ENCODE results near the gene BMP7. TPM values are rescaled to one million over a fixed set of nuclear protein-coding genes. Genes with fewer than 3 reads are reported as not detected.

BMP7 gene
- total RNA-seq, 1 experiment from 2014 or later = 7.5 TPM

GRCh38 chr20:57200882-57201695 is 65.4 kb downstream of the BMP7 start:
- TF ChIP-seq EZH2 (IDR thresholded peaks at IDR 0.05; ENCODE audit: borderline replicate concordance, low read depth, low read length, poor library complexity, severe bottlenecking) (no peak), CTCF (conservative IDR thresholded peaks at IDR 0.05; ENCODE audit: low read depth, low read length) (no peak)
- no peak overlapping the region for H3K4me3 ChIP-seq (ENCODE audit: low read depth, low read length, poor library complexity, severe bottlenecking)
- no peaks in the 10 kb centered on the region for H3K4me1 ChIP-seq (ENCODE audit: insufficient read depth, low read length, poor library complexity, severe bottlenecking)
- H3K36me3 ChIP-seq (ENCODE audit: insufficient read depth, low read length, poor library complexity, severe bottlenecking) = no peaks in the 10 kb centered on the region
- no peak for DNase-seq (ENCODE audit: low spot score)
- H3K9me3 ChIP-seq (ENCODE audit: low read depth, low read length, poor library complexity, severe bottlenecking) = no peaks in the 10 kb centered on the region
- no TSS peak for BruUV-seq (replicated peaks)
- no peak overlapping the region for H3K27ac ChIP-seq (ENCODE audit: low read depth, low read length, poor library complexity, severe bottlenecking)
- POLR2A ChIA-PET (ENCODE audit: low non-redundant PET) = no interaction called here
- CTCF ChIA-PET = no interaction called here
- intact Hi-C loops (cut with micrococcal nuclease; ENCODE audit: unreplicated experiment) = no loop called here
- no peaks in the 10 kb centered on the region for H3K27me3 ChIP-seq (replicated peaks; ENCODE audit: insufficient read depth, low read depth, low read length, poor library complexity)

- H3K4me1 ChIP-seq (ENCODE audit: insufficient read depth, low read length, poor library complexity, severe bottlenecking) = no peaks in the 10 kb centered on the region
- CTCF ChIA-PET = no interaction called here
- peak; percentile 24 for DNase-seq (ENCODE audit: low spot score)
Measured at GRCh38 chr20:57199656-57200405, 66.6 kb downstream of the BMP7 start.

More at GRCh38 chr20:57199656-57200405, 66.6 kb downstream of the BMP7 start:
- POLR2A ChIA-PET (ENCODE audit: low non-redundant PET) = no interaction called here
- no peak overlapping the region for H3K4me3 ChIP-seq (ENCODE audit: low read depth, low read length, poor library complexity, severe bottlenecking)
- H3K27ac ChIP-seq (ENCODE audit: low read depth, low read length, poor library complexity, severe bottlenecking) = no peak overlapping the region
- H3K9me3 ChIP-seq (ENCODE audit: low read depth, low read length, poor library complexity, severe bottlenecking) = no peaks in the 10 kb centered on the region
- no peaks in the 10 kb centered on the region for H3K27me3 ChIP-seq (replicated peaks; ENCODE audit: insufficient read depth, low read depth, low read length, poor library complexity)
- TF ChIP-seq CTCF (conservative IDR thresholded peaks at IDR 0.05; ENCODE audit: low read depth, low read length) (no peak), EZH2 (IDR thresholded peaks at IDR 0.05; ENCODE audit: borderline replicate concordance, low read depth, low read length, poor library complexity, severe bottlenecking) (no peak)
- no TSS peak for BruUV-seq (replicated peaks)
- no peaks in the 10 kb centered on the region for H3K36me3 ChIP-seq (ENCODE audit: insufficient read depth, low read length, poor library complexity, severe bottlenecking)
- intact Hi-C loops (cut with micrococcal nuclease; ENCODE audit: unreplicated experiment) = no loop called here

All from A673 (cell line).